K562 (cell line): Measurements from ENCODE around the gene NAXE. TPM values are rescaled to one million over a fixed set of nuclear protein-coding genes. Genes with fewer than 3 reads are reported as not detected.

ENCODE experiments used
- ATAC-seq: fragments of 200-7000 bp; cut with Tn5 transposase; 3 replicates; pipeline ENCODE4 v1.9.1; 2020; ENCODE audit warnings: moderate library complexity
- BruUV-seq: library from RNA; stranded (reverse); fragments of 400-500 nt; replicated peaks from 2 replicates; lab custom pipeline; 2021; lab: Mats Ljungman, UMichigan
- CTCF ChIA-PET: fragments of 300-600 bp; formaldehyde crosslinking; extraction: SDS; loops from one replicate; lab custom pipeline; 2021; ENCODE audit warnings: low intra/inter-chr PET ratio; lab: Yijun Ruan, JAX
- POLR2A ChIA-PET: fragments of 300-600, 350-650 bp; sonication (Branson Sonifier 250); formaldehyde crosslinking; extraction: SDS; loops from one replicate; lab custom pipeline; 2021; ENCODE audit warnings: antibody characterized with exemption, inconsistent platforms; lab: Yijun Ruan, JAX
- DNase-seq, 4 experiments: peaks; one replicate each; pipeline versions ENCODE4 v3.0.0 to v3.0.0-alpha.2; 2011 to 2018; ENCODE audit warnings: low spot score in 3 of 4, mixed read lengths in 3 of 4; ENCODE audit errors: extremely low read depth in 1 of 4
- FAIRE-seq: peaks from 2 replicates; lab custom pipeline; 2011; peaks lifted over from hg19 to GRCh38; lab: Jason Lieb, UNC
- H2AFZ ChIP-seq: 2 replicates; pipeline ENCODE4 v1.6.0; 2011; ENCODE audit warnings: low read depth, low read length, control low read depth, inconsistent platforms
- H3K27ac ChIP-seq: fragments of 200-600 bp; 3 replicates; pipeline ENCODE4 v1.8.0; 2011; ENCODE audit warnings: low read depth, mild to moderate bottlenecking, control low read depth, inconsistent platforms, low read length, moderate library complexity, mixed read lengths; ENCODE audit errors: extremely low read depth
- H3K27me3 ChIP-seq, 2 experiments: fragments of 300-600 bp in 1 of 2; 2 replicates in 1 of 2; 3 replicates in 1 of 2; pipeline versions ENCODE4 v1.6.0 to v1.8.0; 2011; ENCODE audit warnings: inconsistent platforms in 2 of 2, low read length in 2 of 2, mild to moderate bottlenecking in 1 of 2, mixed read lengths in 1 of 2, moderate library complexity in 1 of 2; ENCODE audit not compliant: control insufficient read depth in 2 of 2, insufficient read depth in 2 of 2
- H3K36me3 ChIP-seq: fragments of 300-600 bp; 3 replicates; pipeline ENCODE4 v1.8.0; 2011; ENCODE audit warnings: mild to moderate bottlenecking, low read length, inconsistent platforms; ENCODE audit not compliant: control insufficient read depth, insufficient read depth
- H3K4me1 ChIP-seq, 2 experiments: fragments of 200-600 bp in 1 of 2; replicated peaks in 1 of 2; 2 replicates in 1 of 2; 3 replicates in 1 of 2; pipeline versions ENCODE4 v1.5.1 to v1.8.0; 2011; ENCODE audit warnings: inconsistent platforms in 2 of 2, low read length in 2 of 2, mild to moderate bottlenecking in 1 of 2, mixed read lengths in 1 of 2, moderate library complexity in 1 of 2; ENCODE audit not compliant: control insufficient read depth in 2 of 2, insufficient read depth in 2 of 2
- H3K4me2 ChIP-seq: 2 replicates; pipeline ENCODE4 v1.6.1; 2011; ENCODE audit warnings: low read length, control low read depth, inconsistent platforms, mixed read lengths; ENCODE audit not compliant: insufficient read depth
- H3K4me3 ChIP-seq: fragments of 200-600 bp; sonication (generic), shearing (Covaris generic); 2 replicates; pipeline ENCODE4 v1.5.1; 2016; ENCODE audit warnings: control low read depth, inconsistent platforms
- H3K79me2 ChIP-seq: fragments of 200-600 bp; 3 replicates; pipeline ENCODE4 v1.8.0; 2011; ENCODE audit warnings: low read length, inconsistent platforms; ENCODE audit not compliant: control insufficient read depth, insufficient read depth
- H3K9ac ChIP-seq, 2 experiments: 2 replicates each; pipeline versions ENCODE4 v1.6.0 to v1.6.1; 2011; ENCODE audit warnings: low read depth in 2 of 2, low read length in 2 of 2, control low read depth in 1 of 2, inconsistent platforms in 1 of 2, mild to moderate bottlenecking in 1 of 2, mixed read lengths in 1 of 2; ENCODE audit not compliant: insufficient read depth in 1 of 2
- H3K9me1 ChIP-seq: one replicate; pipeline ENCODE4 v1.6.0; 2011; ENCODE audit warnings: inconsistent platforms, mild to moderate bottlenecking, low read length, moderate library complexity; ENCODE audit not compliant: control insufficient read depth, insufficient read depth
- H3K9me3 ChIP-seq: replicated peaks from 2 replicates; pipeline ENCODE4 v1.5.1; 2011; ENCODE audit warnings: low read depth, low read length, inconsistent platforms; ENCODE audit not compliant: control insufficient read depth, insufficient read depth
- H4K20me1 ChIP-seq: replicated peaks from 2 replicates; pipeline ENCODE4 v1.6.1; 2011; ENCODE audit warnings: low read length, inconsistent platforms, mixed read lengths; ENCODE audit not compliant: control insufficient read depth, insufficient read depth
- CEBPB ChIP-seq: fragments of 450-650 bp; IDR thresholded peaks from 2 replicates; pipeline ENCODE4 v1.6.1; 2016; ENCODE audit warnings: missing genetic modification characterization, missing compliant biosample characterization
- CTCF ChIP-seq, 3 experiments: IDR thresholded peaks in 2 of 3; conservative IDR thresholded peaks in 1 of 3; 2 replicates each; pipeline ENCODE4 v1.5.1; 2011 to 2012; ENCODE audit warnings: low read length in 3 of 3, mild to moderate bottlenecking in 3 of 3, control low read depth in 2 of 3, improper control_type of control experiment in 1 of 3, inconsistent platforms in 1 of 3, low read depth in 1 of 3, mixed read lengths in 1 of 3, moderate library complexity in 1 of 3; ENCODE audit not compliant: insufficient read depth in 2 of 3
- E2F5 ChIP-seq: sonication (generic); formaldehyde crosslinking; IDR thresholded peaks from 2 replicates; pipeline ENCODE4 v1.8.0; 2022; ENCODE audit warnings: mild to moderate bottlenecking, missing genetic modification reagents
- RUNX1 ChIP-seq: sonication (generic); IDR thresholded peaks from 2 replicates; pipeline ENCODE4 v1.6.1; 2016; ENCODE audit warnings: antibody characterized with exemption, low read depth
- SMAD1 ChIP-seq: fragments of 150-350 bp; IDR thresholded peaks from 2 replicates; pipeline ENCODE4 v1.6.1; 2014; ENCODE audit warnings: low read length, low read depth; ENCODE audit not compliant: partially characterized antibody
- SP1 ChIP-seq: sonication (generic); formaldehyde crosslinking; IDR thresholded peaks from 2 replicates; pipeline ENCODE4 v1.8.1; 2022; ENCODE audit warnings: mild to moderate bottlenecking, missing genetic modification reagents
- SPI1 ChIP-seq: IDR thresholded peaks from 2 replicates; pipeline ENCODE4 v1.6.1; 2011; ENCODE audit warnings: low read depth, low read length, control low read depth, borderline replicate concordance
- ZNF384 ChIP-seq: IDR thresholded peaks from 2 replicates; pipeline ENCODE4 v1.6.1; 2012; ENCODE audit warnings: low read depth, low read length, improper control_type of control experiment
- WGBS: fragments of 100-300 bp; shearing (Covaris generic); methylation state at CpG from one replicate; pipeline ENCODE4 v1.1.6; 2016; ENCODE audit warnings: low coverage, mixed read lengths; ENCODE audit not compliant: insufficient coverage; ENCODE audit errors: missing lambda C conversion rate; 5-methylcytosine and 5-hydroxymethylcytosine counted together
- in situ Hi-C: fragments of 300-500 bp; cut with MboI; formaldehyde crosslinking; loops from 4 replicates; pipeline ENCODE4 v1.15.0; 2018; ENCODE audit warnings: inconsistent platforms, mixed read lengths
- intact Hi-C: fragments of 100-400 bp; cut with micrococcal nuclease; formaldehyde crosslinking; loops from 2 replicates; pipeline ENCODE4 v1.14.2; 2022
- polyA plus RNA-seq, 8 experiments: library from polyadenylated mRNA; depleted of rRNA in 4 of 8; stranded (reverse) in 5 of 8; unstranded in 3 of 8; fragments of >200 nt; fragmentation: Nextera tagmentation in 2 of 8; fragmentation: Illumina TruSeq in 1 of 8; extraction: Ambion mirVana in 2 of 8; extraction: Trizol in 1 of 8; gene quantifications; 2 replicates each; pipeline versions ENCODE4 v1.2.1 to v1.2.3, GENCODE V29; 2011 to 2014; ENCODE audit warnings: inconsistent platforms in 1 of 8, missing spikeins in 1 of 8
- total RNA-seq, 7 experiments: library from RNA; depleted of rRNA in 6 of 7; stranded (reverse); fragments of >200 nt in 6 of 7; fragmentation: Illumina TruSeq in 2 of 7; extraction: Trizol in 2 of 7; gene quantifications; 2 replicates each; pipeline versions ENCODE4 v1.2.1 to v1.2.3, GENCODE V29; 2011 to 2021; ENCODE audit warnings: low replicate concordance in 1 of 7

Gene NAXE
- total and polyA plus RNA-seq, 9 of the 15 experiments (the other 6 are each of a cell fraction or from before 2014, with no cell fraction given): 27.3 to 137 (median 90.0) TPM

- intact Hi-C loops (no loop called here), in situ Hi-C loops (loop anchor here (5.0 kb wide), 2 partner anchors 143 to 213 kb away; no protein-coding TSS in a partner anchor)
- TF ChIP-seq ZNF384 (peak; percentile 51), CEBPB (tag) (peak; percentile 55), SP1 (0 out of 2 replicates have a peak, but pooled peaks have one; percentile 34), CTCF (IDR thresholded peaks at IDR 0.05 in 2 of 3, conservative IDR thresholded peaks at IDR 0.05 in 1 of 3; ENCODE audit: insufficient read depth in 2 of 3, low read depth in 1 of 3, low read length in 3 of 3) (peak; percentile 23 to 38 (median 28); a peak in 3 of 6 replicates), SMAD1 (no peak), E2F5 (peak; percentile 55; the same call in 1 of the 2 replicates), RUNX1 (no peak), SPI1 (peak; percentile 95)
Measured at GRCh38 chr1:156599811-156600210, 8.2 kb downstream of the NAXE start.

More at GRCh38 chr1:156599811-156600210, 8.2 kb downstream of the NAXE start:
- no TSS peak for BruUV-seq
- DNase-seq: peak in 1 of 4 experiments; percentile 46
- CTCF ChIA-PET: interaction anchor here (0.6 kb wide), 1 partner anchor 117 kb away, joined by 3 read pairs; no protein-coding TSS in a partner anchor
- H3K36me3 ChIP-seq: peaks cover 51% of the 10 kb centered on the region
- H2AFZ ChIP-seq: no peak overlapping the region
- peak; percentile 11 for FAIRE-seq
- no peak overlapping the region for H3K27ac ChIP-seq
- peaks cover 12% of the 10 kb centered on the region in 2 experiments; a peak in 4 of 5 replicates for H3K4me1 ChIP-seq
- H3K27me3 ChIP-seq: no peaks in the 10 kb centered on the region
- peaks cover 46% of the 10 kb centered on the region for H3K79me2 ChIP-seq
- POLR2A ChIA-PET: interaction anchor here (0.6 to 3.2 kb wide), 4 partner anchors 9 to 1785 kb away, joined by 3 to 16 read pairs (median 4); partner anchors contain the start of gene NAXE
- no peaks in the 10 kb centered on the region for H4K20me1 ChIP-seq
- H3K4me2 ChIP-seq: peak overlapping the region; percentile 97
- ATAC-seq: peak; percentile 70
- H3K4me3 ChIP-seq: peak overlapping the region; percentile 81; the same call in 1 of the 2 replicates
- peak overlapping the region; percentile 35 to 93; a peak in 2 of 4 replicates for H3K9ac ChIP-seq
- 41% methylated on average over 3 of the region's 3 CpGs for WGBS
- H3K9me1 ChIP-seq: no peaks in the 10 kb centered on the region
- no peaks in the 10 kb centered on the region for H3K9me3 ChIP-seq
